OCI-LY3 (cell line): ENCODE measurements around the gene IL17RD.

Experiments used
- EZH2phosphoT487 ChIP-seq: fragments of 200-600 bp; shearing (Covaris generic); IDR thresholded peaks from 2 replicates; pipeline ENCODE4 v1.6.1; 2018; ENCODE audit warnings: antibody characterized with exemption, mixed run types, low read depth
- TF ChIP-seq, protein P1 (sequence below): fragments of 200-600, 300-600 bp; sonication (generic); IDR thresholded peaks from 2 replicates; pipeline ENCODE4 v1.5.1; 2014; ENCODE audit warnings: antibody characterized with exemption, low read length, low read depth

DNA sequence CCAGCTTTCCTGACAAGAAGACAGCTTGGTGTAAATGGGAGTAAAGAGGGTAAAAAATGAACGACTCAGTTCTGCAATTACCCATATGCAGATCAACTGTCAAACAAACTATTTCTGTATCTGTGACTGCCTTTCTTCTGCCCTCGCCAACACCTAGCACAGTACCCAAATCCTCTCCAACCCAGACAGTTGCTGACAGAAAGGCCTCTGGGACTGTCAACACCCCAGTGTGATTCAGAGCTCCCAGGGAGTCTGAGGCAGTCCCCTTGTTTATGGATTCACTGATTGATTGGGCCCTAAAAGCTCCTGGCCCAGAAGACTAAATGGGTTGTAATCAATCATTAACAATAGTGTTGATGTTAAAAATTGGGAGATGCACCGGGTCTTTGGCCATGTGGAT is 20.2 kb downstream of the IL17RD start:
- TF ChIP-seq, protein P1, sequence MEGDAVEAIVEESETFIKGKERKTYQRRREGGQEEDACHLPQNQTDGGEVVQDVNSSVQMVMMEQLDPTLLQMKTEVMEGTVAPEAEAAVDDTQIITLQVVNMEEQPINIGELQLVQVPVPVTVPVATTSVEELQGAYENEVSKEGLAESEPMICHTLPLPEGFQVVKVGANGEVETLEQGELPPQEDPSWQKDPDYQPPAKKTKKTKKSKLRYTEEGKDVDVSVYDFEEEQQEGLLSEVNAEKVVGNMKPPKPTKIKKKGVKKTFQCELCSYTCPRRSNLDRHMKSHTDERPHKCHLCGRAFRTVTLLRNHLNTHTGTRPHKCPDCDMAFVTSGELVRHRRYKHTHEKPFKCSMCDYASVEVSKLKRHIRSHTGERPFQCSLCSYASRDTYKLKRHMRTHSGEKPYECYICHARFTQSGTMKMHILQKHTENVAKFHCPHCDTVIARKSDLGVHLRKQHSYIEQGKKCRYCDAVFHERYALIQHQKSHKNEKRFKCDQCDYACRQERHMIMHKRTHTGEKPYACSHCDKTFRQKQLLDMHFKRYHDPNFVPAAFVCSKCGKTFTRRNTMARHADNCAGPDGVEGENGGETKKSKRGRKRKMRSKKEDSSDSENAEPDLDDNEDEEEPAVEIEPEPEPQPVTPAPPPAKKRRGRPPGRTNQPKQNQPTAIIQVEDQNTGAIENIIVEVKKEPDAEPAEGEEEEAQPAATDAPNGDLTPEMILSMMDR = no peak
- no peak for TF ChIP-seq EZH2phosphoT487
